GM15510 (cell line): Measurements from ENCODE around the gene TTYH3.

ENCODE experiments used
- POLR2A ChIP-seq: IDR thresholded peaks from 3 replicates; pipeline ENCODE4 v1.6.1; 2011; ENCODE audit warnings: borderline replicate concordance; ENCODE audit not compliant: insufficient read length; ENCODE audit errors: extremely low read depth

The TTYH3 gene

GRCh38 chr7:2688409-2689342 lies 56.9 kb downstream of the TTYH3 start:
- no peak for TF ChIP-seq POLR2A

DNA sequence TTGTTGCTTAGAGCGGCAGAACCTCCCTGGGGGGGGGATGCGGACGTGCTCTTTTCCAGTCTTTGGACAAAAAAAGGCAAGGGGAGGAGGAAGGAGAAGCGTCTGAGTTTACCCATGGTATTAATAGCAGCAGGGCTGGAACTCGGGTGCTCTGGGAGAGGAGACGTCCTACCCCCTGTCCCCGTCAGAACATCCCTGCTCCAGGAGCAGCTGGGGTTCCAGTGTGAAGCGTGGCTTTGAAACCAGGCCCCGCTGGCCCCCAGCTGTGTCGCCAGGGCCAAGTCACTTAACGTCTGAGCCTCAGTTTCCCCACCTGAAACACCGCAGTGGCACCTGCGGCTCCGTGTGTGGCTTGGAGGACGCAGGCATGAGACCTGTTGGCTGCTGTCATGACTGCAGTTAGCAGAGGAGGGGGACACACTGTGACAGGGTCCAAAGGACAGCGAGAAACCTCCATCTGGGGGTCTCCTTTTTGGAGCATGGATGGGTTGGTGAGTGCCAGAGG lies 57.6 kb downstream of the TTYH3 start:
- TF ChIP-seq POLR2A = no peak

DNA sequence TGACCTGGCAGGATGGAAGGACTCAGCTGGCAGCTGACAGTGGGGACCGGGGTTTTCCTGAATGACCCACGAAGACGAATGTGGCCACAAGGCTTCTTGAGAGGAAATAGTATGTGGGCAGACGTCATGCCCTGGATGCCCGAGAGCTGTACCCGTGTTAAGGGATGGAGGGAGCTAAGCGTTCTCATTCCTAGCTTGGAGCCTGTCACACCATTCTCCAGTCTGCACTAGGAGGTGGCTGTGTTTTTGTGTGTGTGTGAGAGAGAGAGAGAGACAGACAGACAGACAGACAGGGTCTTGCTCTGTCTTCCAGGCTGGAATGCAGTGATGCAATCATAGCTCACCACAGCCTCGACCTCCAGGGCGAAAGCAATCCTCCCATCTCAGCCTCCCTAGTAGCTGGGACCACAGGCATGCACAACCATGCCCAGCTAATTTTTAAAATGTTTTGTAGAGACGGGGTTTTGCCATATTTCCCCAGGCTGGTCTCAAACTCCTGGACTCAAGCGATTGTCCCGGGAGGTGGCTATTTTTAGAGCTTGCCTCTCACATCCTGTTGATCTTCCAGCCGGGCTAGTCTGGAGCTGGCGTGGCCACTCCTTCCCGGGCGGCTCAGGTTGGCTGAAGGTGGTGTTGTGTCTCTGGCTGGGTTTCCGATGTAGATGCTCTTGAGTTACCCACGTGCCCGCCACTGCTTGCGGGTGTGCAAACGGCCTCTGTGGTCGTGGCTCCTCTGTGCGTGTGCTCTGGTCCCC lies 58.3 kb downstream of the TTYH3 start:
- no peak for TF ChIP-seq POLR2A

DNA sequence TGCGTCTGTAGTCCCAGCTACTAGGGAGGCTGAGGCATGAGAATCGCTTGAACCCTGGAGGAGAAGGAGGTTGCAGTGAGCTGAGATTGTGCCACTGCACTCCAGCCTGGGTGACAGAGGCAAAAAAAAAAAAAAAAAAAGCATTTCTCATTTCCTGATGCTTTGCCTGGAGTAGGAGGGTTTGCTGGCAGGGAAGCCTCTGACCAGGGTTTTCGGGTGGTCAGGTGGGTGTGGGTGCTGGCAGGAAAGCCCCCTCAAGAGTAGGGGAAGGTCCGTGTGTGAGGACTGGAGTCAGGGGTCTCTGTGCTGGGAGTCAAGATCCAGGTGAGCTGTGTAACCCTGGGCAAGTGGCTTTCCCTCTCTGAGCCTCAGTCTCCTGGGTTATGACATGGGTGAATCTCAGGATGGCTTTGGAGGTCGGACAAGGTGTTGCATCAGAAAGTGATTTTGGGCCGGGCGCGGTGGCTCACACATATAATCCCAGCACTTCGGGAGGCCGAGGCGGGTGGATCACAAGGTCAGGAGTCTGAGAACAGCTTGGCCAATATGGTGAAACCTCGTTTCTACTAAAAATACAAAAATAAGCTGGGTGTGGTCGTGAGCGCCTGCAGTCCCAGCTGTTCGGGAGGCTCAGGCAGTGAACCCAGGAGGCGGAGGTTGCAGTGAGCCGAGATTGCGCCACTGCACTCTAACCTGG lies 59.4 kb downstream of the TTYH3 start:
- TF ChIP-seq POLR2A = no peak

GRCh38 chr7:2692543-2692942 lies 60.8 kb downstream of the TTYH3 start:
- TF ChIP-seq POLR2A = no peak

GRCh38 chr7:2698581-2699288 lies 66.9 kb downstream of the TTYH3 start:
- no peak for TF ChIP-seq POLR2A

- TF ChIP-seq POLR2A = no peak
Measured at GRCh38 chr7:2699289-2699620, 67.5 kb downstream of the TTYH3 start.

DNA sequence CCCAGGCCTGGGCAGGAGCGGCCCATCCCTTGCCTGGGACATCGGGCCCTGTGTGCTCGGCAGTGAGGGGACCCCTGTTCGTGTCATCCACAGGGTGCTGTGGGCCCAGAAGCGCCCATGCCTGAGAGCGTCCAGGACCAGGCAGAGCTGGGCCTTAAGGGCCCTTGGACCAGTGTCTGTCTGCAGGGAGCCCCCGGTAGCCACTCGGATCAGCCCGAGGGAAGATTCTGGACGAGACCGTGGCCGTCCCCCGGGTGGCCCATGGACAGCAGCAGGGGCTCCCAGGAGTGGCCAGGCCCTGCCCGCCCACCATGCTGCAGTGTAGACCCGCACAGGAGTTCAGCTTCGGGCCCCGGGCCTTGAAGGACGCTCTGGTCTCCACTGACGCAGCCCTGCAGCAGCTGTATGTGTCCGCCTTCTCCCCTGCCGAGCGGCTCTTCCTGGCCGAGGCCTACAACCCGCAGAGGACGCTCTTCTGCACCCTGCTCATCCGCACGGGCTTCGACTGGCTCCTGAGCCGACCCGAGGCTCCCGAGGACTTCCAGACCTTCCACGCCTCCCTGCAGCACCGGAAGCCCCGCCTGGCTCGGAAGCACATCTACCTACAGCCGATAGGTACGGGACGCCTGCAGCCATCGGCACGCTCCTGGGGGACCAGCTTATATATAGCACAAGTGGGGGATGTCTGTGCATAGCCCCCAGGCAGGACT lies 68.5 kb downstream of the TTYH3 start:
- TF ChIP-seq POLR2A = no peak

DNA sequence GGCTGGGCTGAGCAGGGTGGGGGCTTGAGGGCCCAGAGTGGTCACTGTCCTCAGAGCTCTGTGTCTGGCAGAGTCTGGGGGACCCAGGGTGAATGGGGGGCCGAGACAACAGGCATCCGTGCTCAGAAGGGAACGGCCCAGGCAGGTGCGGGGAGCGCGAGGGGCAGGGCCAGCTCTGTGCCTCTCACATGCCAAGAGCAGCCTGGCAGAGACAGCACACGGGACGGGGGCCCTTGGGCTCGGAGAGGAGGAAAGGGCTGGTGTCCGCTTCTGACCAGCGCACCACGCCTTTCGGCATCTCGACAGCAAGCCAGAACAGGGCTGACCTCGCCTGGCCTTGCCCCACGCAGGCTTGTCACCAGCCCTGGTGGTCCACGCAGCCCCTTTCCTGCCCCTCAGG lies 69.6 kb downstream of the TTYH3 start:
- TF ChIP-seq POLR2A = no peak

DNA sequence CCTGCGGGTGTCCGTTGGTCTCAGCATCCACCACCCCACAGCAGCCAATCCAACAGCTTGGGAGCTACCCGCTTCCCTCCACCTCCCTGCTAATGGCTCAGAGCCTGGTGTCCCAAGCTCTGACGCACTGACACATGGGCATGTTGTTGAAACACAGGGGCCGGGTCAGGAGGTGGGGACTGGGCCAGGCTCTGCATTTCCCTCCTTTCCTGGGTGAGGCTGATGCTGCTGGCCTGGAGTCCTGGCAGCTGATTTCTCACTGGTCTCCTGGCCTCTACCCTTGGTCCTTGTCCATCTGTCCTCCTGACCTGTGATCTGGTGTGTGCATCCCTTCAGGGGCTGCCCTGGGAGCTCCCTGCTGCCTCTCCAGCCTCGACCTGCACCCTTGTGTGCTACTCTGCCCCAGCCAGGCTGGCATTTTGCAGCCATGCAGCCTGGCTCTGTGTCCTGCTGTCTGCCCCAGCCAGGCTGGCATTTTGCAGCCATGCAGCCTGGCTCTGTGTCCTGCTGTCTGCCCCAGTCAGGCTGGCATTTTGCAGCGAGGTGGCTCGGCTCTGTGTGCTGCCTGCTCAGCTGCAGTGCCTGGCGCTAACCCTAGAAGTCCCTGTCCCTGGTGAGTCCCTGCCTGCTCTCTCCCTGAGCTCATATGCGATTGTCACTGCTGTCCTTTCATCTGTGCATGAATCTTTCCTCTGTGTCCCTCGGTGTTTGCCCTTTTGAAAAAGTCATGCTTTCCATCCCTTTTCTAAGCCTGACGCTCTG lies 70.2 kb downstream of the TTYH3 start:
- TF ChIP-seq POLR2A = no peak

- TF ChIP-seq POLR2A = no peak
Measured at GRCh38 chr7:2702594-2702957, 70.8 kb downstream of the TTYH3 start.

DNA sequence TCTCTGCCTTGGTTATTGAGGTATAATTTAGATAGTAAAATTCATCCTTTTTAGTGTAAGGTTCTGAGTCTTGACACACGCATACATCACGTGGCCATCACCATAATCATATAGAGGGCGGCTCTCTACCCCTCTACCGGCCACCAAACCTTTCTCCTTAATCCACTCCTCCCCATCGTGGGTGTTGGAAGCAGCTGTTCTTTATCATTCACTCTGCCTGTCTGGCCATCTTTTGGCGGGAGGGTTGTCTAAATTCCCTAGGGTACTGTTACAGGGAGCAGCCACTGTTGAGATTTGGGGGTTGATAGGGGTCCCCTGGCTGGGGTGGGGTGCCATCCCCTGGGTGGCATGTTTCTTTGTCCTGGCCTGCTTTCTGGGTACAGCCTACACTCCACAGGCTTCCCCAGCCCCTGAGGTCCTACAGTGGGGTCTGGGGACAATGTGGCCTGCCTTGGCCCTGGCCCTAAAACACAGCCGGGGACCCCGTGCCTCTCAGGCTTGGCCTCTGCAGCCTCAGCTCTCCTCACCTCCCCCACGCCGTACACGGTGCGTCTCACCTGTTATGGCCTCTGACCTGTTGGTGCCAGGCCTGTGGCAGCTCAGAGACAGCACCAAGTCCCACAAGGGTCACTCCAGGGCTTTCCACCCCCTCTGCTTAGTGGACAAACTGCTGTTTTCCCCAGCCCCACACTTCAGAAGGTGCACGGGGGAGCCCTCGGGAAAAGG lies 73.7 kb downstream of the TTYH3 start:
- no peak for TF ChIP-seq POLR2A

DNA sequence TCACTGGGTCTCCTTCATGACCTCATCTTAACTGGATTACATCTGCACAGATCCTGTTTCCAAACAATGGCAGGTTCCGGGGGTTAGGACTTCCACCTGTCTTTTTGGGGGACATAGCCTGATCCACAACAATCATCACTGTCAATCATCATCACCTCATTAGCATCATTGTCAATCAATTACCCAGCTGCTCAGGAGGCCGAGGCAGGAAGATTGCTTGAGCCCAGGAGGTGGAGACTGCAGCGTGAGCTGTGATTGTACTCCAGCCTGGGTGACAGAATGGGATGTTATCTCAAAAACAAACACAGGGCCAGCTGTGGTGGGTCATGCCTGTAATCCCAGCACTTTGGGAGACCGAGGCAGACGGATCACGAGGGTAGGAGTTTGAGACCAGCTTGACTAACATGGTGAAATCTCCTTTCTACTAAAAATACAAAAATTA lies 74.9 kb downstream of the TTYH3 start:
- TF ChIP-seq POLR2A = no peak

DNA sequence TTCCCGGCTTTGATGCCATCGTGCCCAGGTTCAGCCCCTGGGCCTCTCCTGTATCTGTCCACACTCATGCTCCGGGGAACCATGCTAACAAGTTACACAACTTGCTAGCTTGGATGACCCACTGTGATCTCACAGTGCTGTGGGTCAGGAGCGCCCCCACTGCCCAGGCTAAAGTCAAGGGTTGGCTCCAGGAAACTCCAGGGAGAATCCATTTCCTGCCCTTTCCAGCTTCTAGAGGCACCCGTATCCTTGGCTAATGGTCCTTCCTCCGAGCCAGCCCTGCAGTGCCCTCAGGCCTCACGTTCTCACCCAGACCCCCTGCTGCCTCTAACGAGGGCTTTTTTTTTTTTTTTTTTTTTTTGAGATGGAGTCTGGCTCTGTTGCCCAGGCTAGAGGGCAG lies 75.7 kb downstream of the TTYH3 start:
- TF ChIP-seq POLR2A = no peak
